HL-60 (cell line): ENCODE measurements around the gene SOD3.

Experiments used
- CTCF ChIP-seq: IDR thresholded peaks from one replicate; pipeline ENCODE4 v1.5.1; 2011; ENCODE audit warnings: low read length, control low read depth, inconsistent platforms; ENCODE audit not compliant: insufficient read depth
- GABPA ChIP-seq: IDR thresholded peaks from 2 replicates; pipeline ENCODE4 v1.6.1; 2012; ENCODE audit warnings: low read depth
- REST ChIP-seq: IDR thresholded peaks from 2 replicates; pipeline ENCODE4 v1.6.1; 2012; ENCODE audit warnings: low read depth; ENCODE audit not compliant: insufficient replicate concordance

GRCh38 chr4:24824720-24825119 is 29.3 kb downstream of the SOD3 start:
- no peak for TF ChIP-seq CTCF
- no peak for TF ChIP-seq REST
- no peak for TF ChIP-seq GABPA
